ENCODE results near the gene TMEM143.

- TF ChIP-seq, protein P1, sequence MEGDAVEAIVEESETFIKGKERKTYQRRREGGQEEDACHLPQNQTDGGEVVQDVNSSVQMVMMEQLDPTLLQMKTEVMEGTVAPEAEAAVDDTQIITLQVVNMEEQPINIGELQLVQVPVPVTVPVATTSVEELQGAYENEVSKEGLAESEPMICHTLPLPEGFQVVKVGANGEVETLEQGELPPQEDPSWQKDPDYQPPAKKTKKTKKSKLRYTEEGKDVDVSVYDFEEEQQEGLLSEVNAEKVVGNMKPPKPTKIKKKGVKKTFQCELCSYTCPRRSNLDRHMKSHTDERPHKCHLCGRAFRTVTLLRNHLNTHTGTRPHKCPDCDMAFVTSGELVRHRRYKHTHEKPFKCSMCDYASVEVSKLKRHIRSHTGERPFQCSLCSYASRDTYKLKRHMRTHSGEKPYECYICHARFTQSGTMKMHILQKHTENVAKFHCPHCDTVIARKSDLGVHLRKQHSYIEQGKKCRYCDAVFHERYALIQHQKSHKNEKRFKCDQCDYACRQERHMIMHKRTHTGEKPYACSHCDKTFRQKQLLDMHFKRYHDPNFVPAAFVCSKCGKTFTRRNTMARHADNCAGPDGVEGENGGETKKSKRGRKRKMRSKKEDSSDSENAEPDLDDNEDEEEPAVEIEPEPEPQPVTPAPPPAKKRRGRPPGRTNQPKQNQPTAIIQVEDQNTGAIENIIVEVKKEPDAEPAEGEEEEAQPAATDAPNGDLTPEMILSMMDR (conservative IDR thresholded peaks at IDR 0.05; ENCODE audit: low read depth, low read length) = no peak
- TF ChIP-seq EZH2 (IDR thresholded peaks at IDR 0.05; ENCODE audit: borderline replicate concordance, low read depth, low read length, poor library complexity, severe bottlenecking) = no peak
Observed at GRCh38 chr19:48302600-48302959, 61.2 kb downstream of the TMEM143 start.

All from A673 (cell line).